NCI-H1930 (cell line): ENCODE data around the gene HEPHL1.
"Not testable (repeated sequence)": the region's sequence is repeated elsewhere in the genome, so short reads cannot be mapped to it uniquely, and the experiment has no call there.

Experiments used
- DNase-seq, 2 experiments: peaks; one replicate each; lab custom pipeline; 2025; lab: John Stamatoyannopoulos, UW

The HEPHL1 gene, protein sequence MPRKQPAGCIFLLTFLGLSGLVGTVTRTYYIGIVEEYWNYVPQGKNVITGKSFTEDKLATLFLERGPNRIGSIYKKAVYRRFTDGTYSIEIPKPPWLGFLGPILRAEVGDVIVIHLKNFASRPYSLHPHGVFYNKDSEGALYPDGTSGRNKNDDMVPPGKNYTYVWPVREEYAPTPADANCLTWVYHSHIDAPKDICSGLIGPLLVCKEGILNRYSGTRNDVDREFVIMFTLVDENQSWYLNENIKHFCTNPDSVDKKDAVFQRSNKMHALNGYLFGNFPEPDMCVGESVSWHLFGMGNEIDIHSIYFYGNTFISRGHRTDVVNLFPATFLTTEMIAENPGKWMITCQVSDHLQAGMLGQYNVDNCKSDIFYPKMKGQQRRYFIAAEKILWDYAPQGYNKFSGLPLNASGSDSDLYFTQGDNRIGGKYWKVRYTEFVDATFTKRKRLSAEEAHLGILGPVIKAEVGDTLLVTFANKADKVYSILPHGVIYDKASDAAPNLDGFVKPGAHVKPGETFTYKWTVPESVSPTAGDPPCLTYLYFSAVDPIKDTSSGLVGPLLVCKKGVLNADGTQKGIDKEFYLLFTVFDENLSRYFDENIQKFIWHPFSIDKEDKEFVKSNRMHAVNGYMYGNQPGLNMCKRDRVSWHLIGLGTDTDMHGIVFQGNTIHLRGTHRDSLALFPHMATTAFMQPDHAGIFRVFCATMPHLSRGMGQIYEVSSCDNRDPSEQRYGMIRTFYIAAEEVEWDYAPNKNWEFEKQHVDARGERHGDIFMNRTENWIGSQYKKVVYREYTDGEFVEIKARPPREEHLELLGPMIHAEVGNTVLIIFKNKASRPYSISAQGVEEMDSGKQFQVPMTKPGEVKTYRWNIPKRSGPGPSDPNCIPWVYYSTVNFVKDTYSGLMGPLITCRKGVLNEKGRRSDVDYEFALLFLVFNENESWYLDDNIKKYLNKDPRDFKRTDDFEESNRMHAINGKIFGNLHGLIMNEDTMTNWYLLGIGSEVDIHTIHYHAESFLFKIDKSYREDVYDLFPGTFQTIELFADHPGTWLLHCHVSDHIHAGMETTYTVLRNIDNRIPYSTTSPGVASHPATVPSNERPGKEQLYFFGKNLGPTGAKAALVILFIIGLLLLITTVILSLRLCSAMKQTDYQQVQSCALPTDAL

DNA sequence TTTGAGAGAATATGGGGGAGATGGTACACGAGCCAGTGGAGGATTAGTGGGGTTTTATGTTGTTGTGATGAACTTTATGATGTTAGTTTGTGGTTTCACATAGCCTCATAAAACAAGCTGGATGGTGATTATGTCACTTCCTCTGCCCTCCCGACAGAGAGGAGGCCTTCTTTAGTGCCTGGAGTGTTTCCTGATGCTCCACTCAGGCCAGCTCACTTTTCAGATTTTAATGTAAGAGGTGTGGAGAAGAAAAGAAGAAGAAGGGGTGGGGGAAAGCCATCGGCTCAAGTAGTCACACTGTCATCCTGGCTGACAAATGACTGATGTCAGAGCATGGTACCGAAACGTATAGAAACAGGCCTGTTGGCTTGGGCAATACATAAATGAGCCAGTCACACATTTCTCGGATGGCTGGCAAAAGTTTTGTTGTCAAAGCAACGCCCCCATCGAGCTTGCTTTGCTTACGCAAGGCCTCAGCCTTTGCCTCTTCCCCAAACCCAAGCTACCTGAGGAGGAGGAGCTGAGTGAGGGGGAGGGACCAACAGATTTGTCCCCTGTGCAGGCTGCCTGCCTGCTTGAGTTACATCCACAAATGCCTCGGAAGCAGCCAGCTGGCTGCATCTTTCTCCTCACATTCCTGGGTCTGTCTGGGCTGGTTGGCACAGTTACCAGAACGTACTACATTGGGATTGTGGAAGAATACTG is at the start of gene HEPHL1:
Gene HEPHL1, plus strand, starts transcription at position 578 of the 705 bp plus-strand sequence. Its CDS starts 15 bp downstream, at position 593.
- DNase-seq, result no peak

DNA sequence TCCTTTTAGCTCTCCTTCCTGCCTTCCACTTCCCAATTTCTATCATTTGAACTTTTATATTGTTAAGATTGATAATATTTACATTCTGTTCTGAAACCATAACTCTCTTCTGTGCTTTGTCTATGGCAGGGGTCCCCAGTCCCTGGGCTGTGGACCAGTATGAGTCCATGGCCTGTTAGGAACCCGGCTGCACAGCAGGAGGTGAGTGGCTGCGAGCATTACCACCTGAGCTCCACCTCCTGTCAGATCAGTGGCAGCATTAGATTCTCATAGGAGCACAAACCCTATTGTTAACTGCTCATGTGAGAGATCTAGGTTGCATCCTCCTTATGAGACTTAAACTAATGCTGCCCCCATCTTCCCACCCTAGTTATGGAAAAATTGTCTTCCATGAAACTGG is 48.4 kb upstream of the HEPHL1 start:
- DNase-seq, result no peak

DNA sequence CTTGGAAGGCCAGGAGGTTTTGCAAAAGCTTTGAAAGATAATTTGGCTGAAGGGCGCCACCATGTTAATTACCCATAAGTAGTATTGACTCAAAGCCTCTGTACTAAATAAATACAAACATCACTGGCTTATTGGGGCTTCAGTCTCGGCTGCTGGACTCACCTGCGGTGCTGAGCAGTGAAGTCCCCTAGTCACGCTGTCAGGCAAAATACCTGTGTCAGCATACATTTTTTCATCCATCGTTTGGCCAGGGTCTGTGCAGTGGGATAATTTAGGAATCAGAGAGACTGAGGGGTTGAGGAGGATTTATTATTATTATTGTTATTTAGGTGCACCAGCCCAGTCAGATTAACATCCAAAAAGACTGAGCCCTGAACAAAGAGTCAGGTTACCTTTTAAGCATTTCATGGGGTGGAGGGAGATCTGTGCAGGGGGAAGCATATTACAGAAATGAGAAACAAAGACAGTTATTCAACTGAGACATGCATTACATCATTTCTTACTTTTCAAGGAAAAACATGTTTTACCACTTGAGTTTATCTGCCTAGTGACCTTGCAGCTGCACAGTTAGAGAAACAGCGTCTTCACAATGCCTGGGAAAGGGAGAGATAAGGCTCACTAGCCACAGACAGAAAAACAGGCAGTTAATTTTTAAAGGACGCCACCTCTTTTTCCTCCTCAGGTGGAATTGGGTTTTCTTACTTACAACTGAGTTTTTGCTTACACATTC is 47.7 kb upstream of the HEPHL1 start:
- not testable (repeated sequence) for DNase-seq

DNA sequence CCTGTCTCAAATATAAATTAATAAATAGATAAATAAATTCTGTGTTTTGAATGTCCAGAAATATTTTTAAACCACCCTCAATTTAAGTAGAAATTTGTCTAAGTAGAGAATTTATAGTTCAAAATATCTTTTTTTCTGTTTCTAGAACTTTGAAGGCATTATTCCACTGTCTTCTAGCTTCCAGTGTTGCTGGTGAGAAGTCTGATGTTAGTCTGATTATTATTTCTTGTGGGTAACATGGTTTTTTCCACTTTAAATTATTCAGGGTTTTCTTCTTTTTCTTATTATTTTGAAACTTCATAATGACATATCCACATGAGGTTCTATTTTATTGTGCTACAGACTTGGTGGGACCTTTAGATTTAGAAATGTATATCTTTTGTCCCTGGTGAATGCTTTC is 46.4 kb upstream of the HEPHL1 start:
- no peak for DNase-seq

DNA sequence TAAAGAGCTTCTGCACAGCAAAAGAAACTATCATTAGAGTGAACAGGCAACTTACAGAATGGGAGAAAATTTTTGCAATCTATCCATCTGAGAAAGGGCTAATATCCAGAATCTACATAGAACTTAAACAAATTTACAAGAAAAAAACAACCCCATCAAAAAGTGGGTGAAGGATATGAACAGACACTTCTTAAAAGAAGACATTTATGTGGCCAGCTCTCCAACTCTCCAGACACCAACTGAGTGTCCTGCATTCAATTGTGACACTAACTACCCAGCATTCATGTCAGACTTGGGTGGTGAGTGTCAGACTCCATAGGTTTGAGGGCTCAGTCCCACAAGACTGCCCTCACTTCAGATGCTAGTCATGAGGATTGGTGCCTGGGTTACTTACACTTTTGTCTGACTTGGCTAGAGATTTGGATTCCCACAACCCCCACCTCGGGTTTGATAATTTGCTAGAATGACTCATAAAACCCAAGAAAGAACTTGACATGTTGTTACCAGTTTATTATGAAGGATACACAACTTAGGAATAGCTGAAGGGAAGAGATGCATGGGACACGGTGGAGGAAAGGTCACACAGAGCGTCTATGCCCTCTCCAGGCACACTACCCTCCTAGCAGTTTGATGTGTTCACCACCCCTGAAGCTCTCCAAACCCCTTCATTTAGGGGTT is 44.4 kb upstream of the HEPHL1 start:
- DNase-seq, result not testable (repeated sequence)

DNA sequence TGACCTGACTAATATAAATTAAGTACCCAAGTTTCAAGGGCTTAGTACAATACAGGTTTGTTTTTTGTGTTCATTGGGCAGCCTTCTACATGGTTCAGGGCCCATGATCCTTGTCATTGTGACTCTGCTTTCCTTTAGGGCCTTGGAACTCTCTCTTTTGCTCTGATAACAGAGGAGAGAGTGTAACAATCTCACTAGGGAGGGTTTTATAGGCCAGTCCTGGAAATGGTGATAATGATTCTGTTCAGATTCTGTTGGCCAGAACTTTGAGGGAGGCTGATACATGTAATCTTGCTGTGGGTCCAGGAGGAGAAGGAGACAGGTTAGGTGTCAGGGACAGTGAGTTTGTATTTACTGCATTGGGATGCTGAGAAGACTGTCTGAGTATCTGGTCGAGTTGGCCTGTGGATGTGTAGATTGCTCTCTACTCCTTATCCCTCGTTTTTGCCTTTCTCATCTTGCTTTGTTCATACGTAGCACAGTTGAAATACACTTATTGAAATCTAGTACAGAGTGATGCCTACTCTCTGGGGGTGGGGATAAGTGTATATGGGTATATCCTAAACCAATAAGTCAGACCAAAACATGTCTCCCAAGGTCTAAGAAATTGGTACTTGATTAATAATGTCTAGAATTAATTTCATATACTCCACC is 37.5 kb upstream of the HEPHL1 start:
- DNase-seq, result no peak

DNA sequence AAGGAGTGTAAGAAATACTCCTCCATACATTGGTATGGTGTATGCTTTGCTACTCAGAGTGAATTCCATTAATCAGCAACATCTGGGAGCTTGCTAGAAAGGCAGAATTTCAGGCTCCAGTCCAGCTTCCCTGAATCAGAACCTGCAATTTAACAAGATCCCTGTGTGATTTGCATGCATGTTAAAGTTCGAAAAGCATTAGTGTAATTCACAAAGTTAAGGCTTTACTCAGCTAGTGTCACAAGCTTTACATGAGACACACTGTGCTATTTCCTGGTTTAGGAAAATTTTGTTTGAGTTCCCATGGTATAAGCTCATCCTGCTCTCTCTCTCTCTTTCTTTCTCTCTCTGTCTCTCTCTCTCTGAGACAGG is 37.0 kb upstream of the HEPHL1 start:
- no peak for DNase-seq

DNA sequence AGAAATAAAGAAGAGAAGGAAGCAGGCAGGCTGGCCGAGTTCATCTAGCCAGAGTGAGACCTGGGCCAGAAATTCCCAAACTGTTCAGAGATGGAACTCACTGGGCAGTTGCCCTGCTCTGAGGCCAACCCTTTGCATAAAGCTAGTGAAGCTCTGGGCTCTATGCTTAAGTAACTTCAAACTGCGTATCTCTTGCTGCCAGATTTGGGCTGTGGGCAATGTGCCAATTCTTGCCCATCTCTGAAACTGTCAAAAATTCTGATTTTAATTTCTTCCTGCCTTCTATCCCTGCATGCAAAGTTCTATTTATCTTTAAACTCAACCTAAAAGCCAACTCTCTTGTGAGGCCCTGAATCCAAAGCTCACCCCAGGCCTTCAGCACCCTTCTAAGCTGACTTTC is 36.2 kb upstream of the HEPHL1 start:
- no peak for DNase-seq

DNA sequence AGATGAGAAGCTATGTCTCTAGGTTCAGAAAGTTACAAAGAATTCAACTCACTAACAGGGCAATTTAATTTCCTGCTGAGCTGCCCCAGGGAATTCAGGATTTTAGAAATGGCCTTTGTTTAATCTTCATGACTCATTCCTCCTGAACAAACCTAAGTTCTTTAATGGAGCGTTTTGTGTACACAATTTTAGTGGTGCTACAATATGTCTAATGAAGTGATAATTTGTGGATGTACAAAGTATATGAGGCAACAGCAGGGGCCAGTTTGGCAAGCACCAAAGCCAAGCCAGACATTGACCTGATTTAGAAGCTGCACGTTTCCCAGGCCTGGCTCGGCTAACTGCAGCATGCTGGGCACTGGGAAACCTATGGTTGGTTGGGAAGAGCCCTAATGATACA is 34.4 kb upstream of the HEPHL1 start:
- DNase-seq, result peak; percentile 44 to 76

DNA sequence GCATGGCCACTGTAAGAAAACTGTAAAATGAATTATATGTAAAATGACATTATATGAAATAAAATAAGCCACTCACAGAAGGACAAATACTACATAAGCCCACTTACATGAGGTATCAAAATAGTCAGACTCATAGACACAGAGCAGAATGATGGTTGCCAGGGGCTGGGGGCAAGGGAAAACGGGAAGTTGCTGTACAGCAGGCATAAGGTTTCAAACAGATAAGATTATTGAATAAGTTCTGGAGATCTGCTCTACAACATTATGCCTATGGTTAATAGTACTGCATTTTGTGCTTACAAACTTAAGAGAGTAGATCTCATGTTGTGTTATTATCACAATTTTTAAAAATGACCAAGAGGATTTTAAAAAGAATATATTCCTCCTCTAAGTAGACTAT is 32.7 kb upstream of the HEPHL1 start:
- DNase-seq, result no peak

DNA sequence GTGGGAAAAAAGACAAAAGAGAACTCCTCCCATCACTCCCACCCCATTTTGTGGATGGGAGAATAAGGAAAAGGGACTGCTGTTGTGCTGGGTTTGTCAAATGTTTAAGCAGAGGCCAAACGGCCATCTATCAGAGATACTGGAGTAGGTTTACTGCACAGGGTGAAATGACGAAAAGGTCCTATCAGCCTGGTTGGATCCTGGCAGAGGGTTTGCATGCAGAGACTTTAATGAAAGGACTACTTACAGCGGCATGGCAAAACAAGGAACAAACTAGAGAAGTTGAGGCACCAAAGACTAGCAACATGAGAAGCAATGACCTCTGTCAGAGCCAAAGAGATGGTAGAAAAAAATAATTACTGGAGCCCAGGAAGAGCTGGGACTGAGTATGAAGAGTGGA is 32.2 kb upstream of the HEPHL1 start:
- no peak for DNase-seq

DNA sequence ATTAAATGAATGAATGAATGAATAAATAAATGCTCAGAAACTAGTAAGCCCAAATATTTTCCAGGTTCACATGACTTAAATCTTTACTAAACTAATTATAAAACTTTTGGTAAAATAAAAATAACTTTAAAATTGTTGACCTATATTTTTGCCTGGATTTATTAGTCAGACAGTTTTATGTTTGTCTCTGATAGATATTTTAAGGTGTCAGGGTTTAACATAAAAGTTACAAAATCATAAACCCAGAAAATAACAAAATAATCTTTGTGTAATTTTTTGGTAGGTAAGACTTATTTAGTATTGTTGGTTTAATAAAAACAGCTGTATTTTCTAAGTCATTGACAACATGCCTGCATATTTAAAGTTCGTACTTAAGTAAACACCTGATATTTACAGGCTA is 27.4 kb upstream of the HEPHL1 start:
- DNase-seq, result no peak

DNA sequence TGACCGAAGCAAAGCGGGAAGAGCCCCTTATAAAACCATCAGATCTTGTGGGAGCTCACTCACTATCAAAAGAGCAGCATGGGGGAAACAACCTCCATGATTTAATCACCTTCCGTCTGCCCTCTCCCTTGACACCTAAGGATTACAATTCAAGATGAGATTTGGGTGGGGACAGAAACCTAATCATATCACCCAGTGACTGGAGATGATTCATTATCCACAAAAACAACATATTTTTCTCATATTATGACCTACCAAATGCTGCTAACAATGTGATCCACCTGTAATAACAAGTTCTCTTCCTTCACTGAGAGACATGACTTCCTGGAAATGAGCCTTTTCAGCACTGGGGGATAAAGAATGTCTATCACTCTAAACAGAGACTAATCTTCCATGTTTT is 23.4 kb upstream of the HEPHL1 start:
- DNase-seq, result no peak

DNA sequence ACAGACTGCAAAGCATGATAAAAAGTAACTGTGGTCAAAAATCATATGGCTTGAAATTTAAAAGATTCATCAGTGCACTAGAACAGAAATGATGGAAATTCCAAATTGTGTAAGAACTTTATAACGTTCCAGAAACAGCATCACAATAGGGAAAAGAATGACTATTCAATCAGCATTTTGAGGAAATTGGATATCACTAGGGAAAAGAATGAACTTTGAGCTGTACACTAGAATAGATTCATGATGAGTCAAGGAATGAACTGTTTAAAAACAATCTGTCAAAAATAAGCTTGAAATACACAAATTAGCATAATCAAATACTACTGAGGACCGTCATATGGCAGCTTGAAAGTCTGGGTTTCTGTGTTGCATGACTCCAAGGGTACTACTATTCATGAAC is 20.5 kb upstream of the HEPHL1 start:
- DNase-seq, result no peak

DNA sequence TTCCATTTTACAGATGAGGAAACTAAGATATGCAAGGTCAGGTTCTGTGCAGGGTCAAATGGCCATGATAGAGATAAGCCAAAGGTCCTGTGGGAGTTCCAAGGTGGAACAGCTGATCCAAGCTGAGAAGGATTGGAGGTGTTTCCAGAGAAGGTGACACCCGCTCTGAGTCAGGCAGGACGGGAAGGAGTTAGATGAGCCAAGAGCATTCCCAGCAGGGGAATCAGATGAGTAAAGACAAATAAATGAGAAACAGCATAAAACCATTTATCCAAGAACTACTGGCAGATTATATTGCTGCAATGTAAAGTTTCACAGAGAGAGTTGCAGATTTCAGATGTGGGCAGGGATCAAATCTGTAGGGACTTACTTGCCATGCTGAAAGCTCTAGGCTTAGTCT is 18.9 kb upstream of the HEPHL1 start:
- DNase-seq, result no peak

DNA sequence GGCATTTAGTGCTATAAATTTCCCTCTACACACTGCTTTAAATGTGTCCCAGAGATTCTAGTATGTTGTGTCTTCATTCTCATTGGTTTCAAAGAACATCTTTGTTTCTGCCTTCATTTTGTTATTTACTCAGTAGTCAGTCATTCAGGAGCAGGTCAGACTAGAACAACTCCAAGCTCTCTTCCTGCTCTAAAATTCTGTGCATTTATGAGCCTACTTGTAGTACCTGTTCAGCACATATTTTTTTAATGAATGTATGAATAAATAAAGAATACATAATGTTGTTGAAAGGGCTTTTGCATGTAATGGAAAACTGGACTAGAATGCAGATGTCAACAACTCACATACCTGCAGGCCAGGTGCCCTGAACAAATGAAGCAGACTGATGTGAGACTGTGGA is 13.7 kb upstream of the HEPHL1 start:
- DNase-seq, result no peak

DNA sequence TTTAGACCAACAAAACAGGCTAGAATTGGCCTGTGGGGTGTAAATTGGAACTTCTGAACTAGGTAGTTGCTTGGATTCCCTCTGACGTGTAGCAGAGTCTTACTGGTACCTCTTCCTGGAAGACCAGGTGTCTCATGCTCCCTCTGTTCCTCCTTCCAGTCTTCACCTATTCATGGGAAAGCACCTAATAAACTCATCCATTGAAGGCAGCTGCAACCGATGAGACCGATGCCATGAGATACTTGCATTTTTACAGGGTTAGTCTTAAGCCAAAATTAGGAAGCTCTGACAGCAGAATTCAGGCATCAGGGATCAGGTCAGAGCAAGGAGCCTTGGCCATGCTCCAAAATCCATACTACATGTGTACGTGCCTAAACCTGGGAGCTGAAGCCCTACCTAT is 13.2 kb upstream of the HEPHL1 start:
- DNase-seq, result no peak

DNA sequence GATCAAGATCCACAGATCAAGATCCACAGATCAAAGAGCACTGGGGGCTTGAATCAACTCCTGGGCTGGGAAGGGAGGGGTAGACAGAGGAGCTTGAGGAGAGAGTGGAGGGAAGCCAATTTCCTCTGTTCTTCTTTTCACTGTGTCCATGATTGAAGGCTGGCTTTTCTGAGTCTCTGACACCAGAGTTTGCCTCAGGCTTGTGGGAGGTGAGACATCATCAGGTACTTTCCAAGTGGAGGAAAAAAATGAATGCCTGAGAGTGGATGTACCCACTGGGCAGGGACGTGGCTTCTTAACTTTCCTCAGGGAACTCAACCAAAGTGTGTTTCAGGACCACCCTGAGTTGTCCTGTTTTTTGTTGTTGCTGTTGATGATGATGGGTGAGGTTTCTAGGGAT is 11.0 kb upstream of the HEPHL1 start:
- DNase-seq, result no peak

DNA sequence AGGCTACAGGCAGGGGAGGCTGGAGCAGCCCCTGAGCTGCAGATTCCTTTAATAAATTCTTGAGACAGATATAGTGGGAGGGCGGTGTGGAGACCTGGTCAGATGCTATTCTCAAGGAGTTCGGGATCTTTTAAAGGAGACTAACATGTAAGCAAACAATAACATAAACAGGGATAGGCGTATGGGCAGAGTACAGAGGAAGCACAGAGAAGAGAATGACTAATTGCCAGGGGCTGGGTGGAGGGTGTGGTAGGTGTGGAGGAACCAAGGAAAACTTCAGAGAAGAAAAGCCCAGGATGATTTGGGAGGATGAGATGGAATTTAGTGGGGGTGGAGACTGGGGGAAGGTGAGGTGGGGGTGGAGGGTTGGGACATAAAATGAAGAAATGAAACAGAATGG is 9.7 kb upstream of the HEPHL1 start:
- DNase-seq, result no peak

DNA sequence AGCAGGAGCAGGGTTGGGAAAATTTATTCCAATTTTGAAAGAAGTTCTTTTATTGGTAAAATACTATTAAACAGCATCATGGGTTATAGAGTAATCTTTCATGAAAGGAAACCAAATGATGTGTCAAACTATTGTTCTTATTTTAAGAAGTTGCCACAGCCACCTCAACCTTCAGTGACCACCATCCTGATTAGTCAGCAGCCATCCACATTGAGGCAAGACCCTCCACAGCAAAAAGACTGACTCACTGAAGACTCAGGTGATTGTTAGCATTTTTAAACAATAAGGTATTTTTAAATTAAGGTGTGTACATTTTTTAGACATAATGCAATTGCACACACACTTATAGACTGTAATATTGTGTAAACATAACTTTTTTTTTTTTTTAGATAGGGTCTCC is 3.7 kb upstream of the HEPHL1 start:
- DNase-seq, result no peak
